Measurements from ENCODE around the gene COL20A1.

DNA sequence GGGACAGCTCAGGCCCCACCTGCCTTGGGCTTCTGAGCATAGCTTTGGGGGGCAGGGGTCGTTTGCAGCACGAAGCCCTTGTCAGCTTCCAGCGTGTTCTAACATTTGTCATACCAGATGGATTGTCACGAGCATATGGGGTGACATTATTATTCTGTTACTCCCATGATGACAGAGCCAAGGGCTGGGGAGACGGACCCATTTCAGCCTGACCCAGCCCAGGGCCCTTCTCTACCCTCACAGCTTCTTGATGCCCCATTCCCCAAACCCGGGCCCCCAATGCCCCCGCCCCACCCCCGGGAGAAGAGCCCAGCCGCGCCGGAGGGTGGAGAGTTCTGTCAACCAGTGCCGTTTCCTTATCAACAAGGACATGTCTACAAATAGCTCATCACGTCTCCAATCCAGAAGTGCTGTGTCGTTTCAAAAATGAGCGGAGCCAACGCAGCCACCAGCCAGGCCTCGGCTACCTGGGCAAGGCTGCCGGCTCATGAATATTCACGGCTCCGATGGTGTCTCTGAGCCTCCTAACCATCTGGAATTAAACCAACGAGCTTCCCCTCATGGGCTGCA lies 77.7 kb downstream of the COL20A1 start:
- TF ChIP-seq REST (IDR thresholded peaks at IDR 0.05; ENCODE audit: insufficient read depth in 1 of 2, low read depth in 2 of 2, low read length in 2 of 2) (no peak), POLR2AphosphoS5 (IDR thresholded peaks at IDR 0.05; ENCODE audit: low read depth, low read length) (no peak)

All from PFSK-1 (cell line).